Activated T-helper 1 cell treated with anti-CD3 and anti-CD28 coated beads, Interleukin-12 subunit alpha, Interleukin-12 subunit beta, Interleukin-2, Interleukin-4 antibody, amounts not matched to agents 30 ng/mL and 10 ng/mL and 1 ng/mL, durations not matched to agents 14 hours and 24 hours and 36 hours (primary cell): ENCODE measurements around the gene NCK2. TPM values are rescaled to one million over a fixed set of nuclear protein-coding genes. Genes with fewer than 3 reads are reported as not detected.

ENCODE experiments used
- DNase-seq: peaks from one replicate; pipeline ENCODE4 v3.0.0; 2021; ENCODE audit warnings: low spot score
- H3K27ac Mint-ChIP-seq: one replicate; pipeline ENCODE4 v1.8.0; 2021; ENCODE audit warnings: mild to moderate bottlenecking, mixed read lengths
- H3K27me3 Mint-ChIP-seq: one replicate; pipeline ENCODE4 v1.8.0; 2022; ENCODE audit warnings: mild to moderate bottlenecking, moderate library complexity, mixed read lengths; ENCODE audit not compliant: insufficient read depth
- H3K36me3 Mint-ChIP-seq: one replicate; pipeline ENCODE4 v1.8.0; 2021; ENCODE audit warnings: low read depth, mixed read lengths
- H3K4me1 Mint-ChIP-seq: one replicate; pipeline ENCODE4 v1.8.0; 2021; ENCODE audit warnings: low read depth, mixed read lengths
- H3K4me3 Mint-ChIP-seq: one replicate; pipeline ENCODE4 v1.8.0; 2021; ENCODE audit warnings: mild to moderate bottlenecking, moderate library complexity, mixed read lengths
- H3K9me3 Mint-ChIP-seq: one replicate; pipeline ENCODE4 v1.8.0; 2021; ENCODE audit warnings: mixed read lengths
- intact Hi-C: fragments of 100-400 bp; cut with micrococcal nuclease; formaldehyde crosslinking; loops from one replicate; pipeline ENCODE4 v1.15.1; 2024
- total RNA-seq: library from RNA; stranded (reverse); gene quantifications from 2 replicates; pipeline ENCODE4 v1.2.3, GENCODE V29; 2022

The NCK2 gene
- total RNA-seq, 1 donor from 2014 or later, result 79.9 TPM

- H3K9me3 Mint-ChIP-seq, result peaks cover 11% of the 10 kb centered on the region
- H3K27ac Mint-ChIP-seq, result no peak overlapping the region
- H3K4me1 Mint-ChIP-seq, result peaks cover 9% of the 10 kb centered on the region
- no peak overlapping the region for H3K4me3 Mint-ChIP-seq
- no peak for DNase-seq
- intact Hi-C loops, result no loop called here
- peaks cover 6% of the 10 kb centered on the region for H3K36me3 Mint-ChIP-seq
- peaks cover 12% of the 10 kb centered on the region for H3K27me3 Mint-ChIP-seq
Measured at GRCh38 chr2:105723431-105723830, 21.3 kb upstream of the NCK2 start.

GRCh38 chr2:105725388-105725787, 19.3 kb upstream of the NCK2 start:
- Mint-ChIP-seq H3K36me3 (peaks cover 6% of the 10 kb centered on the region), H3K9me3 (peaks cover 11% of the 10 kb centered on the region), H3K4me3 (no peak overlapping the region), H3K4me1 (peaks cover 9% of the 10 kb centered on the region), H3K27ac (no peak overlapping the region), H3K27me3 (peaks cover 8% of the 10 kb centered on the region)
- no peak for DNase-seq
- intact Hi-C loops, result no loop called here

DNA sequence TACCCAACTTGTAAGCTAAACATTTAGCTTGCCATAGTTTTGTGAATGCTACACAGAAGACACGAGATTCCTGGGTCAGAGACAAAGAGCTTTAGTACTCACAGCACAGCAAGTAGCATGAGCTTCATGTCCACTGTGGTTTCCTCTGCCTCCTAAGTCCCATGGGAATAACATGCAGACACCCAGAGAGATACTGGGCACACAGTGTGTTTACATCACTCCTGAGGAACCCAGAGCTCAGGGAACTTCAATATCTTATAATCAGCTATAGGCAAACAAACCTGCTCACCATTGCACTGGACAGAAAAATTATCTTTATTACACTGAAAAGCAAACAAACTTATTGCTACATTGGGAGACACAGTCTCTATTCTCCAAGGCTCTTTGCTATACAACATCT, 14.5 kb upstream of the NCK2 start:
- Mint-ChIP-seq H3K4me3 (no peak overlapping the region), H3K4me1 (peaks cover 18% of the 10 kb centered on the region), H3K9me3 (peaks cover 11% of the 10 kb centered on the region), H3K36me3 (peaks cover 6% of the 10 kb centered on the region), H3K27ac (no peak overlapping the region), H3K27me3 (peaks cover 6% of the 10 kb centered on the region)
- DNase-seq, result no peak
- intact Hi-C loops, result no loop called here

- peaks cover 10% of the 10 kb centered on the region for H3K9me3 Mint-ChIP-seq
- no peak for DNase-seq
- peaks cover 22% of the 10 kb centered on the region for H3K4me1 Mint-ChIP-seq
- H3K27ac Mint-ChIP-seq, result no peak overlapping the region
- H3K4me3 Mint-ChIP-seq, result no peak overlapping the region
- intact Hi-C loops, result no loop called here
- peaks cover 5% of the 10 kb centered on the region for H3K36me3 Mint-ChIP-seq
- peaks cover 6% of the 10 kb centered on the region for H3K27me3 Mint-ChIP-seq
Measured at GRCh38 chr2:105731511-105731910, 13.2 kb upstream of the NCK2 start.

DNA sequence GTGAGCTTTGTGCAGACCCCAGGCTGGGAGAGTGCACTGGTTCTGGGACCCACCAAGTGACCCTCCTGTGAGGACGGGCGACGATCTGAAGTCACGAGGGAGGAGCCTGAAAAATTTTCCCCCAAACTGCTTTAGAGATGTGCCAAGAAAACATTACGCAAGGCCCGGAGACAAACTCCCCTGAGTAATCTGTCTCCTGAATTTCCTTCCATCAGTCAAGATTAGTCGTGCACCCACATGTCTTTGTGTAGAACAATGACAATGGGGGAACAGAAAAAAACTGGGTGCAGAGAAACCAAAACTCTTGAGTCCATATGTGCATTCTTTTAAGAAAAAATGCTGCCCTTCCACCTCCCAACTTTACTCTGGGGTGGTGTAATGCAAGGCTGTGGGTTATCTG, 12.6 kb upstream of the NCK2 start:
- intact Hi-C loops, result no loop called here
- Mint-ChIP-seq H3K4me3 (no peak overlapping the region), H3K4me1 (peaks cover 22% of the 10 kb centered on the region), H3K9me3 (peaks cover 4% of the 10 kb centered on the region), H3K36me3 (no peaks in the 10 kb centered on the region), H3K27ac (no peak overlapping the region), H3K27me3 (peaks cover 6% of the 10 kb centered on the region)
- no peak for DNase-seq

DNA sequence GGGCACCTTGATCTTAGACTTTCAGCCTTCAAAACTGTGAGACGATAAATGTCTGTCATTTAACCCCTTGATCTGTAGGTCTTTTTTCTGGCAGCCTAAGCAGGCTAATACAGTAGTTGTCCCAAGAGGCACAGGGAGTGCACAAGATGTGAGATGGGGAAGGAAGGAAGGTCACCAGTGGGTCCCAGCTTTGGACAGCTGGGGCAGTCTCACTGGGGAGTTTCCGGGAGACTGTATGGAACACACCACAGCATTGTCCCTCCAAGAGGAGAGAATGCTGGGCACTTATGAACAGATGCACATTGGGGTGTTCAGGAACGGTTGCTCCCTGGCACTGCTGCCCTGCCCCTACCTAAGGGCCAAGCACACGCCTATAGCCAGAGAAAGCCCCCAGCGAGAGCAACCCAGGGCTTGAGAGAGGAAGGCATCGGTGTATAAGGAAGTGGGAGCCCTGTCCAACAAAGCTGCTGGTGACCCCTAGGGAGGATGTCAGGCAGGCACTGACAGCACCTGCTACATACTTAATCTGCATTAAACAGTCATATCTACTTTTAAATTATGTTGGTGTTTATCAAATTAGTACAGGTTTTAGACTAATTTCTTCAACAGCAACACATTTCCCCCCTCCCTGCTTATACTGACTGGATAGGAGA, 11.6 kb upstream of the NCK2 start:
- Mint-ChIP-seq H3K27ac (no peak overlapping the region), H3K27me3 (peaks cover 6% of the 10 kb centered on the region), H3K4me3 (no peak overlapping the region), H3K4me1 (peaks cover 24% of the 10 kb centered on the region), H3K36me3 (no peaks in the 10 kb centered on the region), H3K9me3 (no peaks in the 10 kb centered on the region)
- no peak for DNase-seq
- intact Hi-C loops, result no loop called here

DNA sequence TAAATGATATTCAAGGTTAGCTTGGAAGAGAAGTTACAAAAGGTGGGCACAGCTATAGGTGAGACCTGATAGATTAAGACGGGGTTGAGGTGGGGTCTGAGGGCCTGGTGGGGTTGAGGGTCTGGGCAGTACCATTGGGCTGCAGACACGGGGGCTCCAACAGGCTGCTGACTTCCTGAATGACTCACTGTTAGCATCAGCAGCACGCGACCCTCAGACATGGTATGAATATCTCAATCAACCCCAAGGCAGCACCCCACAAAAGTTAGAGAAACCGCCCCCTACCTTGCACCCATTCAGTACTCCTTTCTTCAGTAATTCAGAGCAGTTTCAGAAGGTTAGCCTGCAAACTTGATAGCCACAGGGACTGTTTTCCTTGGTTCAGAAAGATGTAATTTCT, 10.8 kb upstream of the NCK2 start:
- H3K9me3 Mint-ChIP-seq, result no peaks in the 10 kb centered on the region
- no peak overlapping the region for H3K4me3 Mint-ChIP-seq
- peaks cover 2% of the 10 kb centered on the region for H3K27me3 Mint-ChIP-seq
- intact Hi-C loops, result no loop called here
- no peak overlapping the region for H3K27ac Mint-ChIP-seq
- H3K36me3 Mint-ChIP-seq, result no peaks in the 10 kb centered on the region
- peaks cover 32% of the 10 kb centered on the region for H3K4me1 Mint-ChIP-seq
- DNase-seq, result no peak

- intact Hi-C loops, result loop anchor here (5.0 kb wide), 1 partner anchor 53 kb away; no protein-coding TSS in a partner anchor
- H3K27me3 Mint-ChIP-seq, result peaks cover 2% of the 10 kb centered on the region
- no peak overlapping the region for H3K27ac Mint-ChIP-seq
- H3K4me1 Mint-ChIP-seq, result peaks cover 42% of the 10 kb centered on the region
- H3K36me3 Mint-ChIP-seq, result peaks cover 3% of the 10 kb centered on the region
- DNase-seq, result no peak
- no peak overlapping the region for H3K4me3 Mint-ChIP-seq
- H3K9me3 Mint-ChIP-seq, result peaks cover 4% of the 10 kb centered on the region
Measured at GRCh38 chr2:105734762-105735538, 9.8 kb upstream of the NCK2 start.

DNA sequence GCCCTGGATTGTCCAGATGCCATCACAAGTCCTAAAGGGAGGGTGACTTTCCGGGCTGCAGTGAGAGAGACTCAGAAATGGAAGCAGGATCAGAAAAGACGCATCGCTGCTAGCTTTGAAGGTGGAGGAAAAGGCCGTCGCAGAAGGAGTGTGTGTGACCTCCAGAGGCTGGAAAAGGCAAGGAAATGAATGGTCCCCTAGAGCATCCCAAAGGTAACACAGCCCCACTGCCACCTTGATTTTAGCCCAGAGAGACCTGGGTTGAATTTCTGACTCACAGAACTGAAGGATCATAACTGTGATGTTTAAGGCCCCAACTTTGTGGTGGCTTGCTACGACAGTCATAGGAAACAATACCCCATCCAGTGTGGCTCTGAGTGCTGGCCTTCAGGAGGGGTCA, 8.6 kb upstream of the NCK2 start:
- Mint-ChIP-seq H3K27me3 (peaks cover 2% of the 10 kb centered on the region), H3K4me3 (no peak overlapping the region), H3K4me1 (peaks cover 54% of the 10 kb centered on the region), H3K27ac (no peak overlapping the region), H3K9me3 (peaks cover 4% of the 10 kb centered on the region), H3K36me3 (peaks cover 3% of the 10 kb centered on the region)
- intact Hi-C loops, result loop anchor here (5.0 kb wide), 1 partner anchor 54 kb away; no protein-coding TSS in a partner anchor
- no peak for DNase-seq

DNA sequence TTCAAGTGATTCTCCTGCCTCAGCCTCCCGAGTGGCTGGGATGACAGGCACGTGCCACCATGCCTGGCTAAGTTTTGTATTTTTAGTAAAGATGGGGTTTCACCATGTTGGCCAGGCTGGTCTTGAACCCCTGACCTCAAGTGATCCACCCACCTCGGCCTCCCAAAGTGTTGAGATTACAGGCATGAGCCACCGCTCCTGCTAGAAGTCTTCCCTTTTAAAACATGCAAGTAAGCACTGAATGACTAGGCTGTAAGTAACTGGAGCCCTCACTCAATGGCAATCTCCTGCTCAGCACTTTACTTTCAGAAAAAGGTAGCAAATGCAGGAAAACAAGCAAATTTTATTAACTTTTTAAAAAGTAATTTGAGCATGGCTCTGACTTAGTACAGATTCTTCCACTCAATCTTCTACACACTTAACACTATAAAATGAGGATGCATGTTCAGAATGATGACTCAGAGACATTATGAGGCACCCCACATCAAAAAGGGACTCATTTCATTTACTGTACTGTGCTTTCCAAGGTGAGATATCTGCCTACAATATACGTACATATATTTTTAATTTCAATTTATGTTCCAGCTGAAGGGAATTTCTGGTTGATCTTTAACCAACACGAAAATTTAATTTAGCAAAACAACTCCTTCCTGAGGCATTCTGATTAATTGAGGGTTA, 6.6 kb upstream of the NCK2 start:
- intact Hi-C loops, result loop anchor here (1.0 to 5.0 kb wide), 3 partner anchors 8 to 56 kb away; no protein-coding TSS in a partner anchor
- DNase-seq, result no peak
- peak overlapping the region; percentile 68 for H3K4me3 Mint-ChIP-seq
- peaks cover 8% of the 10 kb centered on the region for H3K36me3 Mint-ChIP-seq
- H3K27ac Mint-ChIP-seq, result peak overlapping the region; percentile 95
- peaks cover 10% of the 10 kb centered on the region for H3K9me3 Mint-ChIP-seq
- peaks cover 74% of the 10 kb centered on the region for H3K4me1 Mint-ChIP-seq
- H3K27me3 Mint-ChIP-seq, result peaks cover 2% of the 10 kb centered on the region

GRCh38 chr2:105738658-105739241, 6.0 kb upstream of the NCK2 start:
- Mint-ChIP-seq H3K4me3 (peak overlapping the region; percentile 68), H3K36me3 (peaks cover 8% of the 10 kb centered on the region), H3K27me3 (peaks cover 2% of the 10 kb centered on the region), H3K27ac (peak overlapping the region; percentile 95), H3K4me1 (peaks cover 77% of the 10 kb centered on the region), H3K9me3 (peaks cover 10% of the 10 kb centered on the region)
- no peak for DNase-seq
- intact Hi-C loops, result loop anchor here (1.0 to 5.0 kb wide), 3 partner anchors 8 to 56 kb away; no protein-coding TSS in a partner anchor

- Mint-ChIP-seq H3K9me3 (peaks cover 10% of the 10 kb centered on the region), H3K4me1 (peaks cover 75% of the 10 kb centered on the region), H3K27ac (peak overlapping the region; percentile 95), H3K27me3 (peaks cover 2% of the 10 kb centered on the region), H3K36me3 (peaks cover 8% of the 10 kb centered on the region), H3K4me3 (peak overlapping the region; percentile 68)
- intact Hi-C loops, result loop anchor here (2.0 to 5.0 kb wide), 2 partner anchors 15 to 57 kb away; no protein-coding TSS in a partner anchor
- no peak for DNase-seq
Measured at GRCh38 chr2:105739426-105739825, 5.3 kb upstream of the NCK2 start.
